Stimulated activated naive CD4-positive, alpha-beta T cell treated with Interleukin-2 at 50 U/mL for 16 hours (primary cell): ENCODE results near the gene DYNC1LI1.
"Not testable (repeated sequence)": the region's sequence is repeated elsewhere in the genome, so short reads cannot be mapped to it uniquely, and the experiment has no call there.

ENCODE experiments used
- DNase-seq: peaks from one replicate; lab custom pipeline; 2025; lab: John Stamatoyannopoulos, UW

DYNC1LI1 gene

DNA sequence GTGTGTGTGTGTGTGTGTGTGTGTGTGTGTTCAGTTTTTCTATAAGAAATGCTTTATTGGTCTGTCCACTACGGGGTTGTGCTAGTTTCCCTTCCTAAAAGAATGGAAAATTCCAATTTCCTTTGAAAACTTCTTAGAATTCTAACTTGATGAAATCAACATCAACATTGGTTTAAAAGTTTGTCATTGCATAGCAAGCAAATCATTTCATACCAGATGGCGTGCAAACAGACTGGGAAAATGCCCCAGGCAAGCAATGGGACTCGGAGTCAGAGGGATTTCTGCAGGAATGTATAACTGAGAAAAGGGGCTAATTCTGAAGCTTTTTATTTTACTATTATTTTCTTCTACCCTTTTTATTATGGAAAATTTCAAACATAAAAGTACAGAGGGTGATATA lies 13.1 kb upstream of the DYNC1LI1 start:
- DNase-seq = no peak

DNA sequence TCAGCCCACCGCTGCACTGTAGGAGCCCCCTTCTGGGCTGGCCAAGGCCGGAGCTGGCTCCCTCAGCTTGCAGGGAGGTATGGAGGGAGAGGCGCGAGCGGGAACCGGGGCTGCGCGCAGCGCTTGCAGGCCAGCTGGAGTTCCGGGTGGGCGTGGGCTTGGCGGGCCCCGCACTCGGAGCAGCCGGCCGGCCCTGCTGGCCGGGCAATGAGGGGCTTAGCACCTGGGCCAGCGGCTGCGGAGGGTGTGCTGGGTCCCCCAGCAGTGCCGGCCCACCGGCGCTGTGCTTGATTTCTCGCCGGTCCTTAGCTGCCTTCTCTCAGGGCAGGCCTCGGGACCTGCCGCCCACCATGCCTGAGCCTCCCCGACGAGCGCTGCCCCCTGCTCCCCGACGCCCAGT lies 8.0 kb upstream of the DYNC1LI1 start:
- not testable (repeated sequence) for DNase-seq

DNA sequence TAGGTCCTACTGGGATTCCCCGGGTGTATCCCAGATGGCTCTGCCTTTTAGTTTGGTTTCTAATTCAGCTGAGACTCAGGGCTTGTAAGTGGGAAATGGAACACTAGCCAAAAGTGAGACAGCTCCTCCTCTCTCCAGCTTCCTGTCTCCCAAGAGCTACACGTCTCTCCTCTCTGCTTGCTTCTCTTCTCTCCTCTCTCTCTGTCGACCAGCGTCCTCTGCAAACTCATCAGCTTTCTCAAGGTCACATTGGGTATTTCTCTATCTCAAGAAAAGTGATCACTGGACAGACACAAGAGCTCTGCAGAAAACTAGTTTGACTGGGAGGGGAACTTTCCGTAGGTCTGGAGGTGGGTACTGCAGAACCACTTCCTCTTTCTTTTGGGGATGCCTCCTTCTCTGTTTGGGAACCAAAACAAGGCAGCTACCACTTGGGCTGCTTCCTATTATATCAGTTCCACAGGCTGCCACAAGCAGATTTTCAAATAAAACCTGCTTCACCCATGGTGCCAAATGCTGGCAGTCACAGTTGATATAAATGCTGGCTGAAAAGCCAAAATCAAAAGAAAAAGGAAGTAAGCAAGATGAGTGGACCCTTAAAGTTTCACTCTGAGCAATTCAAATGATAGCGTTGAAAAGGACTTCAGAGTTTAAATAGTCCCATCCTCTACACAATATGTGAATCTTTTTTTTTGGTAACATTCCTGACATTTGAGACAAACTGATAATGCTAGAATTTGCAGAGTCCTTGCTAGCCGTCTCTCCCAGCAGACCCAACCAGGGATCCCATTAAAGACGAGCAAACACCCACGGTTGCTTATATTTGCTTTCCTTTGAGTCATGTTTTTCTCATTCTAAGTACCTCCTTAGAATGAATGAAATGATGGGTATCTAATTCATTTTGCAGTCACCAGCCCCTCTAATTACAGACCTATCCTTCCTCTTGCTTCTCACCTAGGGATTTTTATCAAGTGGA lies 7.2 kb upstream of the DYNC1LI1 start:
- no peak for DNase-seq

DNA sequence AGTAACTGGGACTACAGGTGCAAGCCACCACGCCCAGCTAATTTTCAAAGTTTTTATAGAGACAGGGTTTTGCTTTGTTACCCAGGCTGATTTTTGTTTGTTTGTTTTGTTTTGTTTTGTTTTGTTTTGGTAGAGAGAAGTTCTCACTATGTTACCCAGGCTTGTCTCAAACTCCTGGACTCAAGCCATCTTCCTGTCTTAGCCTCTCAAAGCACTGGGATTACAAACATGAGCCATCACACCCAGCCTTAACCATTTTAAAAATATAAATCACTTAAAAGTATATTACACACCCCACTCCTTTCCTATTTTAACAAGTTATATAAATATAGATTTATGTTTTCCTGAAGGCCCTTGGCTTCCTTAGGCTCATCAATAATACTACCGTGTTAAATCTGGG lies 6.5 kb upstream of the DYNC1LI1 start:
- no peak for DNase-seq

DNA sequence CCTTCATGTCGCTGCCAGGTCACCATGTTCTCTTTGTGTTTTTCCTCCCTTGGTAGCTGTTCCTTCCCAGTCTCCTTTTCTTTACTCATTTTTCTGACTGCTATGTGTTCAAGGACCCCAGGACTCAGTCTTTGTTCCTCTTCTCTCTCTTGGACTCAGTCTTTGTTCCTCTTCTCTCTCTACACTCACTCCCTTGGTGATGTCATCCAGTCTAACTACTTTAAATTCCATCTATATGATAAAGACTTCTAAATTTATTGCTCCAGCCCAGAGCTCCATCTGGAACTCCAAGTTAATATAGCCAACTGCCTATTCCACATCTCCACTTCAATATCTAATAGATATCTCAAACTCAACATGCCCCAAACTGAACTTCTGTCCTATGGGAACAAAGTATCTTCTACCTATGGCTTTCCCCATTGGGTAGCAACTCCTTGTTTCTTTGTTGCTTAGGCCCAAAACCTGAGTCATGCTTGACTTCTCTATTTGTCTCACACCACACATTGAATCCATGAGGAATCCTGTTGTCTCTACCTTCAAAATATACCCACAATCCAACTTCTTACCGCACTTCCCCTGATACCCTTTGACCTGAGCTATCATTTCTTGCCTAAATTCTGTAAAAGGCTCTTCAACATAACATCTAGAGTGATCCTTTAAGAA lies 4.9 kb upstream of the DYNC1LI1 start:
- DNase-seq = no peak

DNA sequence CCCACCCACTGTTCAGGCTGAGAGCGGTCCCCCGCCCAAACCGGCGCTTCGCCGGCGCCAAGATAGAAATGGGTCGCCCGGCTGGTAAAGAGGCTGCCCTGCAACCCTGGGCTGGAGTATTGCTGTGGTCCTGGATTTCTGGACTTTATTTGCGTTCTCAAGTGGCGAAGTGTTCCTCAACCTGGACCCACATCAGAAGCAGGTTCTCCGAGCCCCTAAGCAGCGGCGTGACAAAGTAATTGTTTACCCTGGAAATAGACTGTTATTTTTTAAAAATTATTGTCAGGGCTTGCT lies 481 bp upstream of the DYNC1LI1 start:
- no peak for DNase-seq

DNA sequence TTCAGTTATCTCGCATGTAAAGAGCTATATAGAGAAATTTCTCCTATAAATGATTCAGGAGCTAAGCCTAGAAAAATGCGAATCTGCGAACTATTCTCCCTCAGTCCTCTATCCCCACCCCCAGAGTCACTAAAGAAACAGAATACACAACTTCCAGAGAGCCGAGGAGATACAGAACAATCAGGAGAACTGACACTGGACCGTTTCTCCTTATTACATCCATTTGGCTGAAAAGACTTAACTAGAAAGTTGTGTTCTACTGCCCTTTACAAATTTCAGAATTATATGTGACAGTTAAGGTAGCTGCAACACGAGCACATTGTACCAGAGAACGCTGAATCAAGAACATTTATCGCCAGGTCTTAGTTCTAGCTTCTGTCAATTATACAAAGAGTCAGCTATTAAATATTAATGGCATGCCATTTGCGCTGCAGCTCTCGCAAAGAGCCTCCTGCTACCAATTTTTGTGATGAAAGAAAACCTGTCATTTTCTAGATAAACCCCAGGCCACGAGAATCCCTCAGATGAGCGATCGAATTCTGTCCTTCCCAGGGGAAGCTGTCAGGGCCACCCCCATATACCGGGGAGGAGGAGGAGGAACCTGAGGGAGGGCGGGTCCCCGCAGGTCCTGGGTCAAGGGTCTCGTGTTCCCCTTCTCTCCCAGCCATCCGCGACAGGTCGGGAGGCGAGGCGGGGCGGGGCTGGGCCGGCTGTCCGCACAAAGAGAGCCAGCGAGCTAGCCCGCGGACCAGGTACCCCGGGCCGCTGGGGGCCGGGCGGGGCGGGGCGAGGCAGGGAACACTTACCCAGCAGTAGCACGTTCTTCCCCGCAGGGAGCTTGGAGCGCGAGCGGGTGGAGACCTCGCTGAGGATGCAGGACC lies 878 bp downstream of the DYNC1LI1 start:
- peak; percentile 34 for DNase-seq

DNA sequence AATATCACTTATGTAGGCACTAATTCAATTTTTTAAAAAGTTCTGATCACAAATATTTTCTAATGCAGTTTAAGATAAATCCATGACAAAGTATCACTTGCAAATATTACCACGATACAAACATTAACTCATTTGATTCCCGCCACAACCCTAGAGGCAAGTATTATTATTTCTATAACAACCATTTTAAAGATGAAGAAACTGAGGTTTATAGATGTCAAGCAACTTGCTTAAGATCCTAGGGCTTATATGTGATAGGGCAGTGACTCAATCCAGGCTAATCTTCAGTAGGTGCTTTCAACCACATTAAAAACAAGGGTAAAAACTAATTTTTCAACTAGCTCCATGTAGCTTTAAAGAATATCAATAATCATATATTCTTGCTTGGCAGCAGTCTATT lies 1.7 kb downstream of the DYNC1LI1 start:
- no peak for DNase-seq

DNA sequence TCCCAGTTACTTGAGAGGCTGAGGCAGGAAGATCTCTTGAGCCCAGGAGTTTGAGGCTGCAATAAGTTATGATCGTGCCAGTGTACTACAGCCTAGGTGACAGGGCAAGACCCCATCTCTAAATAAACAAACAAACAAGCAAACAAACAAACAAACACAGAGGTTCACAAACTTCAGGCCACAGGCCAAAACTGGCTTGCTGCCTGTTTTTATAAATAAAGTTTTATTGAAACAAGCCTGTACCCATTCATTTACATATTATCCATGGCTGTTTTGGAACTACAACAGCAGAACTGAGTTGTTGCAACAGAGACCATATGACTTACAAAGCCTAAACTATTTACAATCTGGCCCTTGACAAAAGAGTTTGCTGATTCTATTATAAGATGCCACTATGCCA lies 6.5 kb downstream of the DYNC1LI1 start:
- DNase-seq = no peak

DNA sequence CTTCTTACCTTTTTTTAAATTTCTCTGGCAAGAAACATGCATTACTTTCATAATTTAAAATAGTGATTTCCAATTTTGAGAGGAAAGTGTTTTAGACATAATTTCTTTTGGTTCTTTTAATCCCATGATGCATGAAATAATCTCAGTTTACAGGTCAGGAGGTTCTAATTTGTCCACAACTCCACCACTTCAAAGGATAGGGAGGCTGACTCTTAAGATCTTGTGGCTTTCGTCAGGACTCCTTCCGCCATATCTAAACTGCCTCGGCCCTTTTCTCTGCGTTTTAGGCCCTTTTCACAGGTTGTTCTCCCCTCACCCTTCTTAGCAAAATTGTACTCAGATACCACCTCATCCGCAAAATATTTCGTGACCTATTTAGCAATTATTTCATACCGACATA lies 8.0 kb downstream of the DYNC1LI1 start:
- no peak for DNase-seq

DNA sequence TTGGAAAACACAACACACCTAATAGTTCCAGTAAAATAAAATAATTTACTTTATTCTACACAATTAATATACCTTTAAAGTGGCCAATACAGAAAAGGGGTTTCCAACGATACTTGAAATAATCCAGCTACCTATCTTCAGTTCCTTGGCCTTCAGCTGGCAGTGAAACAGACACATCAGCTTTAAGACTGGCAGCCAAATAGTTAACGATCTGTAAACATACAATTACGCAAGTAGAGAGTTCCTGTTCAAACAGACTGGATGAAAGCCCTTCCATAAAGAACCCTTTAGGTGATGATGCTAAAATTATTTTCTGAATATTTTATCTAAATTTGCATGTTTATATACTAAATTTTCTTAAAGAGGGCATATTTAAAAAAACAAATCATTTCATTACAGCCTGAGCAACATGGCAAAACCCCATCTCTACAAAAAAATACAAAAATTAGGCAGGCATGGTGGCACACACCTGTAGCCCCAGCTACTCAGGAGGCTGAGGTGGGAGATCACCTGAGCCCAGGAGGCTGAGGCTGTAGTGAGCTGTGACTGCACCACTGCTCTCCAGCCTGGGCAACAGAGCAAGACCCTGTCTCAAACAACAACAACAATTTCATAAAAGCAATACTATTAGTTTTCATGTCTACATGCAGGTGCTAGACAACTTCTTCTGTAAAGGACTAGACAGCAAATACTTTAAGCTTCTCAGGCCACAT lies 12.9 kb downstream of the DYNC1LI1 start:
- no peak for DNase-seq

DNA sequence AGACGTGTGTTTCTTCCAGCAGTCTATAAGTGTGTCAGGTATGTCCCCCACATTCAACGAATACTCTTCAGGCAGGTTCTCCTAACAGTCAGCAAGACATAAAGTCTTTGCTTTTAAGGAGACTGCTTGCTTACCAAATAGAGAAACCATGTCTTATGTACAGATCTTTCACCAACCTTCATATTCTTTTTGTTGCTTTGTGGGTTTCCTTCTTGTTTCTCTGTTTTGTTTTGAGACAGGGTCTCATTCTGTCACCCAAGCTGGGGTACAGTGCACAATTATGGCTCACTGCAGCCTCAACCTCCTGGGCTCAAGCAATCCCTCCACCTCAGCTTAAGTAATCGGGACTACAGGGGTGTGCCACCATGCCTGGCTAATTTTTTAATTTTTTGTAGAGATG lies 14.3 kb downstream of the DYNC1LI1 start:
- no peak for DNase-seq

DNA sequence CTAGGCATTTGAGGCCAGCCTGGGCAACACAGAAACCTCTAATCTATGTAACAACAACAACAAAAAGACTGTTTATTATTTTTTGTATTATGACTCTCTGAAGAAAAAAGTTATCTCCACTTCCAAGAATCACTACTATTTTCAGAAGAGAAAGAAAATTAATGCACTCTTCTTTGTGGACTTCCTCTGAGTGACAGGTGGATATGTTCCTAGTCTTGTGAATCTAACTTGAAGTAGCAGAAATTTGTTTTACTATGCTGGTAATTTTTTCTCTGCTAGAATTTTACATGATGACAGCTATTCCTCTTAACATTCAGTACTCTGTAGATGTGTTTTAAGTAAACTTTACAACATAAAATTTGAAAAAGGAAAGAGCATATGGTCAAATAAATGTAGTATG lies 16.7 kb downstream of the DYNC1LI1 start:
- DNase-seq = no peak

DNA sequence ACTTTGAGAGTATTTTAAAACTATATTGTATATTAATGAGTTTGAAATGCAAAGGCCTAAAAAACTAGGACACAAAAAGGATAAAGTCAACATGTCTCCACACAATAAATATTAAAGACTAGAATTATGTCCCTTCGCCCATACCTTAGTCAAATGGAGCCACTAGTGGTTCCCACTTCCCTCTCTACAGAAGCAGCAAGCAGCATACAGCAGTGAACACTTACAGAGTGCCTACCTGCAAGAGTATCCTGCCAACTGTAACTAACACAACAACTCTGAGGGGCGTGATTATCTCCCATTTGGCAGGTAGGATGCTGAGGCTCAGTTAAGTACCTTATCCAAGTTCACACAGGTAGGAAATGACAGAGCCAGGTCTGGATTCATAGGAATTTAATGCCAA lies 17.2 kb downstream of the DYNC1LI1 start:
- no peak for DNase-seq

DNA sequence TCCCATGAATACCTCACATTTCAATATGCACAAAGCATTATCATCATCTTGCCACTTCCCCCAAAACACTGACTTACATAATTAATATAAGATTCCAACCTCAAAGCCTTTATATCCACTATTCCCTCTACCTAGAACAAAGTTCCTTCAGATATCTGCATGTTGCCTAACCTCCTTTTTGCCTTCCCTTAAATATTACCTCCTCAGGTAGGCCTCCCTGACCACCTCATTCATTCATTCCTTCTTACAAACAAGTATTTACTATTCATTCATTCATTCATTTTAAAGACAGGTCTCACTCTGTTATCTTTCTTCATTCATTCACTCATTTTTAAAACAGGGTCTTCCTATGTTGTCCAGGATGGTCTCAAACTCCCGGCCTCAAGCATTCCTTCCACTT lies 18.6 kb downstream of the DYNC1LI1 start:
- no peak for DNase-seq

DNA sequence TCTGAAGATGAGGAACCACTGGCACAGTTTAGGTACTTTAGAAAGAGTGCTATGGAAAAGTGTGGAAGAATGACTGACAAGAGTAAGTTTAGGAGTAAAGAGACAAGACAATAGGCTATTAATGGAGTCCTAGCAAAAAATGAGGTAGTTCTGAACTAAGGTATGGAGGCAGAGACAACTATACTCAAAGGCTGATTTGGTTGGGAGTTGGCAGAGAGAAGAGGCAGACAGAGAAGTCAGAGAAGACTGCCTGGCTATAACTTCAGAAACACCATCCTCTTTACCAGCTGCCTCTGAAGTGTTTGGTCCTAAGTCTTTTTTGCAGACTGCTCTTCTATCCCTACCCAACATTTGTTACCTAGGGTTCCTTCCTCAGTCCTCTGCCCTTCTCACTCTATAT lies 19.2 kb downstream of the DYNC1LI1 start:
- DNase-seq = no peak

DNA sequence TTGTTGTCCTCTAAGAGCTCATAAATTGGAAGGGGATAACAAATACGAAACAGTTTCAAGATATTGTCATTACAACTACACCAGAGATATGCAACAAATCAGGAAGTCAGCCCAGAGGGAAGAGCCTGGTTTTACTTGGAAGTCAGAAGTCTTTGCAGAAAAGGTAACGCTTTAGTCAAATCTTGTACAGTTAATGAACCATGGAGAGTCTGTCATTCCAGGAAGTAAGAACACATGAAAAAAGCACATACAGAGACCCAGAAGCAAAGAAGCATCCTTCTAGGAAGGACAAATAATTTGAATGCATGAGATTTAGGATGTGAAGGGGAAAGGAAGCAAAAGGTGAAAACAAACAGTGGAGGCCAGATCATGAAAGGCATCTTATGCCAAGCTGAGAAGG lies 19.6 kb downstream of the DYNC1LI1 start:
- DNase-seq = no peak

DNA sequence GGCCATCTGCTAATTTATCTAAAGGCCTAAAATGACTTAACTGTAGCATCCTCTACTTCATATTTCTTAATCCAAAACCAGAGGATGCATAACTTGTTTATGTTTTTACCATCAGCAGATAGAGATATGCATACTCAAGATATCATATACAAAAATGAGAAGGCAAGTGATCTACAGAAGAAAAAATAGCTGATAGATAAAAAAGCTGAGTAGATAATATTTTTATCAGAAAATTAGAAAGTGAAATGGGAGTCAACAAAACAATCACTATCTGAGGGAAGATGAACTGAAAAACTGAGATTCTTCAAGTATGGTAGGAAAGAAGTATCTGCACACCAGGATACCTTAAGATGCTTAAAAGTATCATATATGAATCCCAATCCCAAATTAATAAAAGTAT lies 25.4 kb downstream of the DYNC1LI1 start:
- no peak for DNase-seq

DNA sequence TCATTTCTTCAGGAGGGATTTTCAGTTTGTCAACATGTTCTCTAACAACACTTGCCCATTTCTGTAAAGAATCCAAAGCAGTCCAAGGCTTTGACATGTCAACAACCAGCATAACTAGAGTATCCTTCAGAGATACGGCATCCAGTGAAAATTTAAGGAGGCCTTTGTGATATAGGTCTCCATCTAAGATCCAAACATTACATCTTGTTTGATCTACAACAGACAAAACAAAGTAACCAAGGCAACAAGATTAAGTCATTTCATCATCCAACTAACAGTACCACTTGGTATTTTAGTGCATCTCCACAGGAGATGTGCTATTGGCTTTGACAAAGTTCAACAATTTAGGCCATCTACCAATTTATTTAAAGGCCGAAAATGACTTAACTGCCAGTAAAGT lies 25.8 kb downstream of the DYNC1LI1 start:
- no peak for DNase-seq

DNA sequence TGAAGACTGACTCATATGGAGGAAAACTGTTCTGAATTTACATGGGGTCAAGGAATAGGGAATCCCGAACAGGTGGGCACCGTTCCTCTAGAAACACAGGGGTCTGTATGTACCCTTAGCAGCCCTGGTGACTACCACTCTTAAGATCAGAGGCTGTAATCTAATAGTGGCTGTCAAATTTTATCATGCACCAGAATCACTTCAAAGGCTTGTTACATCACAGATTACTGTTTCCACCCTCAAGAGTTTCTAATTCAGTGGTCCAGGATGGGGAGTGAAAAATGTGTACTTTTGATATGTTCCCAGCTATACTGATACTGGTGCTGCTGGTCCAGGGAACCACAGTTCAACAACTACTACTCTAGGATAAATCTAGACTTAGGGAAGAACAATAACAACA lies 27.9 kb downstream of the DYNC1LI1 start:
- no peak for DNase-seq

DNA sequence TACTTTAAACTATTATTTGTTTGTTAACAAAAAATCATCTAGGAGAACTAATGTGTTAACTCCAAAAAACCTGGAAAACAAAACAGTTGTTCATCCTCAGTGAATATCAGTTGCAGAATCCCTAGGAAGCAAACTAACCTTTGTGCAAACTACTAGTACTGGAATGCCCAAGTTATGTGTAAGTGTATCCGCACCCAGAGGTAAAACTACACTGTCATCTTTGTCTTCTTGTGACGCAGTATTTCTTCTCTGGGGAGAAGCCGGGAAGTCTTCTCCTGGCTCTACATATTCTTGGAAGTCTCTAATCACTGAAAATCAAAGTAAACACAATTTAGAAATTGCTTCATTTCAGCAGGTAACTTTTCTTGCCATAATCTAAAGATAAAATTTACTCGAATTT lies 29.8 kb downstream of the DYNC1LI1 start:
- DNase-seq = no peak

DNA sequence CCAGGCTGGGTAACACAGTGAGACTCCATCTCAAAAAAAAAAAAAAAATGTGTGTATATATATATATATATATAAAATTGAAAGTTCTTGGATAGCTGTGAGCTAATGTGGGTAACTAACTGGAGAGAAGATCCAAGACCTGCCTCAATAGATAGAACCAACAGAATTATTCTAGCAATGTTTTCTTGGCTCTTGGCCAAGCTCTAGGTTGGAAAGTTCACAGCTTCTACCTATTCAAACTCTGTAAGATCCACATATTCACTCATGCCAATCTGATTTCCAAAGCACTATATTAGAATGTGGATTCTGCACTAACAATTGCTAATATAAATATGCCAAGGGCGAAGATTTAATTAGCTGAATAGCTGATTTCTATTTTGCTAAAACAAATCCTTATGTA lies 38.2 kb downstream of the DYNC1LI1 start:
- no peak for DNase-seq
